Spleen (tissue), 7 donors: ENCODE measurements around the gene APPL1.

Source experiments
- POLR2AphosphoS5 ChIP-seq, 3 donors: sonication (generic); formaldehyde crosslinking; IDR thresholded peaks; one replicate each; pipeline ENCODE4 v1.5.1; 2017; ENCODE audit warnings: antibody characterized with exemption in 3 of 3
- TF ChIP-seq, protein P1 (sequence below), 11 experiments: fragments of 200-600 bp in 7 of 11; fragments of 450-650 bp in 4 of 11; sonication (generic) in 4 of 11; IDR thresholded peaks in 8 of 11; conservative IDR thresholded peaks in 3 of 11; 1 replicate in 7 of 11; 2 replicates in 4 of 11; pipeline versions ENCODE4 v1.4.0 to v1.8.0; 2016 to 2021; ENCODE audit warnings: antibody characterized with exemption in 11 of 11, inconsistent platforms in 4 of 11, mild to moderate bottlenecking in 1 of 11
- donor health status: DM: no; HTN: no; CAD: no; lungs with moderate emphysema.
- donor health status: DM: no; HTN: no; CAD: no.
- donor health status: DM: no; HTN: no; CAD: no.

DNA sequence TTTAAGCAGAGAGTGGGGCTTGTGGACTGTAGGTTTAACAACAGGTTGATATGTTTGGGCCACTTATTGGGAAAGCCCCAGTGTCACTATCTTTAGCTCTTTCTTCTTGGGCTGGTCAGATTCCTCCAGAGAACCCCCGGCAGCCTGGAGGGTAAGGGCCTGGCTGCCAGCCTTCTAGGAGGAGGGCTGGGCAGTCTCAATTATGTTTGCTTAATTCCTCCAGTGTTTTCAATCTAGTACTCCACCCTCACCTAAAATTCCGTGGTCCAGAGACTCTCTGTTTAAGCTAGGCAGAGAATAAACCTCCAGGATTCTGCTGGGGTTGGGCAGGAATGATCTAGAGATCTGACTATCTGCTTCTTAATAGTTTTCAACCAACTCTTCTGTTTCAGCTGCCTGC, 59.7 kb downstream of the APPL1 start:
- TF ChIP-seq, protein P1, sequence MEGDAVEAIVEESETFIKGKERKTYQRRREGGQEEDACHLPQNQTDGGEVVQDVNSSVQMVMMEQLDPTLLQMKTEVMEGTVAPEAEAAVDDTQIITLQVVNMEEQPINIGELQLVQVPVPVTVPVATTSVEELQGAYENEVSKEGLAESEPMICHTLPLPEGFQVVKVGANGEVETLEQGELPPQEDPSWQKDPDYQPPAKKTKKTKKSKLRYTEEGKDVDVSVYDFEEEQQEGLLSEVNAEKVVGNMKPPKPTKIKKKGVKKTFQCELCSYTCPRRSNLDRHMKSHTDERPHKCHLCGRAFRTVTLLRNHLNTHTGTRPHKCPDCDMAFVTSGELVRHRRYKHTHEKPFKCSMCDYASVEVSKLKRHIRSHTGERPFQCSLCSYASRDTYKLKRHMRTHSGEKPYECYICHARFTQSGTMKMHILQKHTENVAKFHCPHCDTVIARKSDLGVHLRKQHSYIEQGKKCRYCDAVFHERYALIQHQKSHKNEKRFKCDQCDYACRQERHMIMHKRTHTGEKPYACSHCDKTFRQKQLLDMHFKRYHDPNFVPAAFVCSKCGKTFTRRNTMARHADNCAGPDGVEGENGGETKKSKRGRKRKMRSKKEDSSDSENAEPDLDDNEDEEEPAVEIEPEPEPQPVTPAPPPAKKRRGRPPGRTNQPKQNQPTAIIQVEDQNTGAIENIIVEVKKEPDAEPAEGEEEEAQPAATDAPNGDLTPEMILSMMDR (IDR thresholded peaks at IDR 0.05 in 8 of 11, conservative IDR thresholded peaks at IDR 0.05 in 3 of 11): no peak
- no peak for TF ChIP-seq POLR2AphosphoS5 (IDR thresholded peaks at IDR 0.05)
